NCI-H2081 (cell line): ENCODE measurements around the gene CCPG1.
A peak's percentile ranks its signal among the peaks of the same experiment; 100 is the strongest.
"Not testable (repeated sequence)": the region's sequence is repeated elsewhere in the genome, so short reads cannot be mapped to it uniquely, and the experiment has no call there.

Experiments
- DNase-seq, 2 experiments: peaks; one replicate each; lab custom pipeline; 2025; lab: John Stamatoyannopoulos, UW

CCPG1 gene, protein sequence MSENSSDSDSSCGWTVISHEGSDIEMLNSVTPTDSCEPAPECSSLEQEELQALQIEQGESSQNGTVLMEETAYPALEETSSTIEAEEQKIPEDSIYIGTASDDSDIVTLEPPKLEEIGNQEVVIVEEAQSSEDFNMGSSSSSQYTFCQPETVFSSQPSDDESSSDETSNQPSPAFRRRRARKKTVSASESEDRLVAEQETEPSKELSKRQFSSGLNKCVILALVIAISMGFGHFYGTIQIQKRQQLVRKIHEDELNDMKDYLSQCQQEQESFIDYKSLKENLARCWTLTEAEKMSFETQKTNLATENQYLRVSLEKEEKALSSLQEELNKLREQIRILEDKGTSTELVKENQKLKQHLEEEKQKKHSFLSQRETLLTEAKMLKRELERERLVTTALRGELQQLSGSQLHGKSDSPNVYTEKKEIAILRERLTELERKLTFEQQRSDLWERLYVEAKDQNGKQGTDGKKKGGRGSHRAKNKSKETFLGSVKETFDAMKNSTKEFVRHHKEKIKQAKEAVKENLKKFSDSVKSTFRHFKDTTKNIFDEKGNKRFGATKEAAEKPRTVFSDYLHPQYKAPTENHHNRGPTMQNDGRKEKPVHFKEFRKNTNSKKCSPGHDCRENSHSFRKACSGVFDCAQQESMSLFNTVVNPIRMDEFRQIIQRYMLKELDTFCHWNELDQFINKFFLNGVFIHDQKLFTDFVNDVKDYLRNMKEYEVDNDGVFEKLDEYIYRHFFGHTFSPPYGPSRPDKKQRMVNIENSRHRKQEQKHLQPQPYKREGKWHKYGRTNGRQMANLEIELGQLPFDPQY

GRCh38 chr15:55408012-55408928 is at the start of gene CCPG1, which contains the start of gene PIERCE2:
Gene CCPG1, minus strand, starts transcription at chr15:55408359. Its CDS starts 18,935 bp downstream, at chr15:55389424.
Gene PIERCE2, plus strand, starts transcription at chr15:55408495. Its CDS starts 274 bp downstream, at chr15:55408769.
- DNase-seq: peak; percentile 95

DNA sequence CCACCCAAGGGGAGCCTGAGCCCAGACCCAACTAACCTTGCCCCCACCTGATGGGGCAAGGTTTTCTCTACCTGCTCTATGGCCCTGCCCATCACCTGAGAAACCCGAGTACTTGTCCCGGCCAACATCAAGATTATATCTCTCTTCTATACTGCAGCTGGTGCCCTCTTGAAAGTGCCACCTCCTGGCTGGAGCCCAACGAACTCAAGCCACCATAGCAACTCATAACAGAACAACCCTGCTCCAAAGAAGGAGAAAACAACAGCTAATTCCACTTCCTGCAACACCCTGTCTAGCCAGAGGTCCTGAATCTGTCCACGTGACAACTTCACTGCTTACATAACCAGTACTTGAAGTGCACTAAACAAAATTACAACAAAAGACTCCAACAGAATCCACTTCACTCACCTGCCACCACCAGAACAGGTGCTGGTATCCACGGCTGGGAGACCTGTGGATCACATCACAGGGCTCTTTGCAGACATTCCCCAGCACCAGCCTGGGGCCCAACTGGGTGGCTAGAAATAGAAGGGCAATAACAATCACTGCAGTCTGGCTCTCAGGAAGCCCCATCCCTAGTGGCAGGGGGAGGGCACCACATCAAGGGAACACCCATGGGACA is 49.4 kb upstream of the CCPG1 start:
- no peak for DNase-seq

- DNase-seq: not testable (repeated sequence)
Measured at GRCh38 chr15:55447030-55447394, 38.9 kb upstream of the CCPG1 start.

GRCh38 chr15:55446379-55447029 is 38.3 kb upstream of the CCPG1 start:
- not testable (repeated sequence) for DNase-seq

GRCh38 chr15:55445936-55446335 is 37.8 kb upstream of the CCPG1 start:
- not testable (repeated sequence) for DNase-seq

GRCh38 chr15:55443141-55443540 is 35.0 kb upstream of the CCPG1 start:
- DNase-seq: not testable (repeated sequence)

DNA sequence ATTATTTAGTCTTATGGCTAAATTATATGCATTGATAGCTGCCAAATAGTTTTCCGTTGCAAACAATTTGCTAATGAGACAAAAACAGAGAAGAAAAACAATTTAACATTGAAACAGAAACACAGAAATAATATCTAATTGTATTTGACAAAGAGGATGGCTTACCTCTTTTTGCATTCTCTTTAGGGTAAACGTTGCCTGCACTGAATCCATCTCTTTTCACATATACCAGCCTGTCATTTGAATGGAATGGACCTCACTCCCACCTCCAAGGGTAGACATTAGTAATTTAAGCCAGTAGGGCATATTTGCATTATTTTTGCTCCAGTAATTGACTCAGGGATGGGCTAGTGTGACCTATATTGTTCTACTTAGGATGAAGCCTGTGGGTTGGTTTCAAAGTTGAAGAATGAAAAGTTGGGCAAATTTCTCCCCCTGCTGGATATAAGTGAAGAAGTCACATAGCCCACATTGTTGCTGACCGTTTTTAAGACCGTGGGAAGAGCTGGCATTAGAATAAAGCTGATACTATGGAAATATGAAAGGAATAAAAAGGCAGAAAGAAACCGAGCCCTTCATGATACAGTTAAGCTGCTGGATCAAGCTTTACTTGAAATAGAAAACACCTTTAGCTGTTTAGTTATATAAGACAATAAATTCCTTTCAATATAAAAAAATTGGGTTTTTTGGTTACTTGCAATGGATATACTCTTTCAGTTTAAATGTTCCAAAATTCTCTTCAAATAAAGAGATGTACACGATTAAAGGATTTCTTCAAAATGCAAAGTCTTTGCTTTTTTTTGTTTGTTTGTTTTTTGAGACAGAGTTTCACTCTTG is 27.0 kb upstream of the CCPG1 start:
- DNase-seq: peak; percentile 17 to 34

GRCh38 chr15:55422089-55422488 is 13.9 kb upstream of the CCPG1 start:
- DNase-seq: no peak

- DNase-seq: no peak
Measured at GRCh38 chr15:55420171-55420866, 12.2 kb upstream of the CCPG1 start.

- not testable (repeated sequence) for DNase-seq
Measured at GRCh38 chr15:55417678-55418077, 9.5 kb upstream of the CCPG1 start.

DNA sequence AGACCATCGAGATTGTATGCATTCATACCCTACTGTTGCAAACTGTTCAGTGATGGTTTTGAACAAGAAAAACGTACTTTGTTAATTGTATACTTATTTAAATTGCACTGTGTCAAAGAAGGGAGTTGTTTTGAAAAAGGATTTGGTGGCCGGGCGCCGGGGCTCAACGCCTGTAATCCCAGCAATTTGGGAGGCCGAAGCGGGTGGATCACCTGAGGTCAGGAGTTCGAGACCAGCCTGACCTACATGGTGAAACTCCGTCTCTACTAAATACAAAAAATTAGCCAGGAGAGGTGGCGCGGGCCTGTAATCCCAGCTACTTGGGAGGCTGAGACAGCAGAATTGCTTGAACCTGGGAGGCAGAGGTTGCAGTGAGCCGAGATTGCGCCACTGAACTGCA is 817 bp upstream of the CCPG1 start:
- DNase-seq: not testable (repeated sequence)

DNA sequence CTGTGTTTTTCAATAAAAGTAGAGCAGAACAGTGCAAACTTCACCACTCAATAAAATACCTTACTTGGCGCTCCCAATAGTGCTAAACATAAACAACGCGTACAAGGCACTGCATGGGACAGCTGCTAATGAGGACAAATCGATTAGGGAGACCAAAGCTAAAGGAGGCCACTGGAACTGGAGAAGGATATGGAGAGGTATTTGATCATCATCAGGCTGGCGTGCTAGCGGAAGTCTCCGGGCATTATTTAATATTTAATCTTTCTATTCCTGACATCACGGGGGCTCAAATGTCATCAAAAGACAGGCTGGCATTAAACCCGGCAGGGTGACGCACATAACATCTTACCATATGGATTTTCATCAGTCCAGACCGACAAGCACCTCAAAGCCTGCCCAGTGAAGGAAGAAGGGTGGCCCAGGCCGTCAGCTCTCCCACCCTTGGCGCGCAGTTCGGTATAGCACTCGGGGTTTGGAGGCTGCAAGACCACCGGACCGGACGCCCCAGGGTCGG is 604 bp downstream of the CCPG1 start:
- DNase-seq: no peak

GRCh38 chr15:55403531-55403930 is 4.6 kb downstream of the CCPG1 start:
- DNase-seq: no peak

GRCh38 chr15:55402707-55403106 is 5.5 kb downstream of the CCPG1 start:
- DNase-seq: no peak

DNA sequence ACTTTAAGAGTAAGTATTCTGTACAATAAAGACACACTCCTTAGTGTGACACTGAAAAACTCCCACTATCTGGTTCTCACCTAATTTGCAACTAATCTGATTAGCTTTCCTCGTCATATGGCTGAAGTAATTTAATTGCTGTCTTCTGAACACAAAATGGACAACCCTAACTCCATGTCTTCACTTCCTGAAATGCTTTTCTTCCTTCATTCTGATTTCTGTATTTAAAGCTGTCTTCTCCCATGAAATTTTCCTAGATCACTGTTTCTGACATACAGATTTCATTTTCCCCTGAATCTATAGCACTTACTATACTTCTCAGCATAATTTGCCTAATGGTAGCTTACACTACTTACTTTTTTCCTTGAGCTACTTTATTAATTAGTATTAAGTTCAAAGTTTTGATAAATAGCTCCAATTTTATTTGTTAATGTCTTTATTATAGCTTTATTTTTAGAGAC is 6.3 kb downstream of the CCPG1 start:
- no peak for DNase-seq

- DNase-seq: not testable (repeated sequence)
Measured at GRCh38 chr15:55400050-55400449, 8.1 kb downstream of the CCPG1 start.

DNA sequence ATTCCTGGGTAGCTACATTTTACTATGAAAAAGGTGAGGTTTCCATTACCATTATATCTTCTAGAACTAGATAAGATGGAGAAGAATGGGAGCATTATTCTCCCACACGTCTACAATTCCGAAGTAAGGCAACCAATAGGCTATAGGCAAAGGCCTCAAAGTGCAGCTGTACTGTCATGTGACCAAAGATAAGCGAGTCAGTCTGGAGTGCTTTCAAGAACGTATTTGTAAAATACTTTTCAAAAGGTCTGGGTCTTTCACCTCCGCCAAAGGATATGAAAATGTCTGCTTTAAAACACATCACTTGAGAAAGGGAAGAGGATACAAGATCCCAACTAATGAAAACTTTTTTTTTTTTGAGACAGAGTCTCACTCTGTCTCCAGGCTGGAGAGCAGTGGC is 9.9 kb downstream of the CCPG1 start:
- no peak for DNase-seq

DNA sequence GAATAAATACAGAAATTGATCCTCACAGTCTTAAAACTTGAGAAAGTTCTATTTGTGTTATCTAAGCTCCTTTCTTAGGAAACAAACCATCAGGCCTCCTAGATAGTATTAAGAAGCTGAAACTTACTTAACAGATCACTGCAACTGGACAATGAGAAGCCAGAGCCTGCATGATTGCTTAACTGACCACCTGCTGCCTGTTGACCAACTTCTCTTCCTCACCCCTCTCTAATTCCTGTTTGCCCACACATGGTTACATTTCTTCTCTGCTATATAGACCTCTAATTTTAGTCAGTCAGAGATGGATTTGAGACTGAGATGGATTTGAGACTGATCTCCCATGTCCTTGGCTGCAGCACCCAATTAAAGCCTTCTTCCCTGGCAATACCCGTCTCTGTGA is 13.5 kb downstream of the CCPG1 start:
- DNase-seq: no peak

DNA sequence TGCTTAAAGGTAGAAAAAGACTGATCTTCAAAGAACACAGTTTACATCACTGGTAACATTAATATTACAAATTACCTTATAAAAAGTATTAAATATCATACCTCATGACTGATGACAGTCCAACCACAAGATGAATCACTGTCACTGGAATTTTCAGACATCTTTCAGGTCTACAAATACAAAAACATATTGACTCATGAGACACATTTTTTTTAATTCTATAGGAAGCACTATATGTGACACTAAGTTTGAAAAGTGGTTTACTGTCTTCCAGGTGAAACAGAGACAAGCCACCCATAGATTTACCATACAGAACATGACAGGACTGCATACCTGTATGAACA is 18.9 kb downstream of the CCPG1 start:
- DNase-seq: no peak
